NCI-H774 (cell line): ENCODE data around the gene NVL.
A peak's percentile ranks its signal among the peaks of the same experiment; 100 is the strongest.
"Not testable (repeated sequence)": the region's sequence is repeated elsewhere in the genome, so short reads cannot be mapped to it uniquely, and the experiment has no call there.

Experiments
- DNase-seq: peaks from one replicate; lab custom pipeline; 2025; lab: John Stamatoyannopoulos, UW

NVL gene

GRCh38 chr1:224234017-224234416 is 96.0 kb downstream of the NVL start:
- no peak for DNase-seq

- DNase-seq: no peak
Observed at GRCh38 chr1:224226849-224227502, 103.0 kb downstream of the NVL start.

GRCh38 chr1:224223819-224224714 is 105.9 kb downstream of the NVL start:
- DNase-seq: no peak

GRCh38 chr1:224219612-224220059 is 110.3 kb downstream of the NVL start:
- DNase-seq: no peak

- no peak for DNase-seq
Observed at GRCh38 chr1:224219011-224219611, 110.9 kb downstream of the NVL start.

- DNase-seq: no peak
Observed at GRCh38 chr1:224217655-224218623, 112.0 kb downstream of the NVL start.

- no peak for DNase-seq
Observed at GRCh38 chr1:224216382-224216781, 113.6 kb downstream of the NVL start.

GRCh38 chr1:224213438-224214119 is 116.4 kb downstream of the NVL start:
- no peak for DNase-seq

GRCh38 chr1:224212618-224213061 is 117.3 kb downstream of the NVL start:
- DNase-seq: no peak

GRCh38 chr1:224211206-224211962 is 118.6 kb downstream of the NVL start:
- peak; percentile 58 for DNase-seq

- DNase-seq: not testable (repeated sequence)
Observed at GRCh38 chr1:224205931-224206538, 123.9 kb downstream of the NVL start.

GRCh38 chr1:224205438-224205840 is 124.5 kb downstream of the NVL start:
- DNase-seq: no peak

- no peak for DNase-seq
Observed at GRCh38 chr1:224203243-224204016, 126.5 kb downstream of the NVL start.

GRCh38 chr1:224201853-224202252 is 128.1 kb downstream of the NVL start:
- DNase-seq: no peak

- no peak for DNase-seq
Observed at GRCh38 chr1:224201383-224201782, 128.6 kb downstream of the NVL start.

- DNase-seq: no peak
Observed at GRCh38 chr1:224199679-224200078, 130.3 kb downstream of the NVL start.

GRCh38 chr1:224198572-224198971 is 131.4 kb downstream of the NVL start:
- no peak for DNase-seq

GRCh38 chr1:224196813-224197600 is 133.0 kb downstream of the NVL start:
- no peak for DNase-seq
